PC-3 (cell line): ENCODE data around the gene APOBEC3C. TPM values are rescaled to one million over a fixed set of nuclear protein-coding genes. Genes with fewer than 3 reads are reported as not detected.

Experiments used
- ATAC-seq: fragments of 200-7000 bp; cut with Tn5 transposase; 2 replicates; pipeline ENCODE4 v1.9.1; 2020; ENCODE audit warnings: mild to moderate bottlenecking, moderate library complexity
- Bru-seq: library from RNA; stranded (reverse); fragments of 400-500 nt; gene quantifications from one replicate; lab custom pipeline; 2021; lab: Mats Ljungman, UMichigan
- BruChase-seq, 2 experiments: library from RNA; stranded (reverse); fragments of 400-500 nt; gene quantifications; one replicate each; lab custom pipeline; 2021; lab: Mats Ljungman, UMichigan
- BruUV-seq: library from RNA; stranded (reverse); fragments of 400-500 nt; replicated peaks from 2 replicates; lab custom pipeline; 2021; lab: Mats Ljungman, UMichigan
- CTCF ChIA-PET: fragments of 300-600 bp; sonication (Branson Sonifier 250); formaldehyde crosslinking; loops from one replicate; lab custom pipeline; 2022; ENCODE audit warnings: antibody characterized with exemption; lab: Charles Lee
- POLR2A ChIA-PET: fragments of 300-600 bp; sonication (Branson Sonifier 250); formaldehyde crosslinking; loops from one replicate; lab custom pipeline; 2022; ENCODE audit warnings: antibody characterized with exemption; ENCODE audit not compliant: unreplicated experiment; lab: Charles Lee
- DNase-seq: peaks from one replicate; pipeline ENCODE4 v3.0.0-alpha.2; 2015
- H2AFZ ChIP-seq: fragments of 300-600 bp; sonication (generic); 2 replicates; pipeline ENCODE4 v1.6.0; 2016; ENCODE audit warnings: antibody characterized with exemption, low read length
- H3F3A ChIP-seq: fragments of 300-600 bp; sonication (generic); one replicate; pipeline ENCODE4 v1.6.0; 2017; ENCODE audit warnings: antibody characterized with exemption, low read length, control low read depth, mild to moderate bottlenecking; ENCODE audit not compliant: unreplicated experiment
- H3K27ac ChIP-seq: fragments of 300-600 bp; sonication (generic); 2 replicates; pipeline ENCODE4 v1.5.1; 2016; ENCODE audit warnings: mild to moderate bottlenecking, low read length
- H3K27me3 ChIP-seq: fragments of 300-600 bp; sonication (generic); 2 replicates; pipeline ENCODE4 v1.6.1; 2016; ENCODE audit warnings: low read length, mixed read lengths
- H3K36me3 ChIP-seq: fragments of 300-600 bp; sonication (generic); 2 replicates; pipeline ENCODE4 v1.6.1; 2016; ENCODE audit warnings: low read depth, mixed run types, low read length, mixed read lengths
- H3K4me1 ChIP-seq: fragments of 300-600 bp; sonication (generic); 2 replicates; pipeline ENCODE4 v1.5.1; 2016; ENCODE audit warnings: low read length; ENCODE audit not compliant: insufficient read depth
- H3K4me2 ChIP-seq: fragments of 300-600 bp; sonication (generic); 2 replicates; pipeline ENCODE4 v1.6.0; 2016; ENCODE audit warnings: low read length
- H3K4me3 ChIP-seq: fragments of 300-600 bp; sonication (generic); 2 replicates; pipeline ENCODE4 v1.5.1; 2016; ENCODE audit warnings: mild to moderate bottlenecking, low read length, mixed read lengths
- H3K79me2 ChIP-seq: fragments of 300-600 bp; sonication (generic); 2 replicates; pipeline ENCODE4 v1.6.1; 2017; ENCODE audit warnings: low read length, mixed read lengths
- H3K9ac ChIP-seq: fragments of 300-600 bp; sonication (generic); 2 replicates; pipeline ENCODE4 v1.6.0; 2016; ENCODE audit warnings: mild to moderate bottlenecking, low read length
- H3K9me2 ChIP-seq: fragments of 300-600 bp; sonication (generic); replicated peaks from 2 replicates; pipeline ENCODE4 v1.6.1; 2016; ENCODE audit warnings: mixed run types, low read length, mixed read lengths
- H3K9me3 ChIP-seq: fragments of 300-600 bp; sonication (generic); 2 replicates; pipeline ENCODE4 v1.6.1; 2016; ENCODE audit warnings: low read length, mixed read lengths
- H4K20me1 ChIP-seq: fragments of 300-600 bp; sonication (generic); 2 replicates; pipeline ENCODE4 v1.6.1; 2016; ENCODE audit warnings: low read length, mixed read lengths
- CTCF ChIP-seq: fragments of 300-600 bp; sonication (generic); conservative IDR thresholded peaks from 2 replicates; pipeline ENCODE4 v1.5.1; 2017; ENCODE audit warnings: antibody characterized with exemption, low read depth, mild to moderate bottlenecking, low read length
- EZH2 ChIP-seq: fragments of 300-600 bp; sonication (generic); IDR thresholded peaks from one replicate; pipeline ENCODE4 v1.6.1; 2017; ENCODE audit warnings: antibody characterized with exemption, mild to moderate bottlenecking, low read length; ENCODE audit not compliant: unreplicated experiment
- EZH2phosphoT487 ChIP-seq: fragments of 300-600 bp; sonication (generic); IDR thresholded peaks from 2 replicates; pipeline ENCODE4 v1.6.1; 2018; ENCODE audit warnings: mild to moderate bottlenecking, antibody characterized with exemption, low read length, borderline replicate concordance
- intact Hi-C: fragments of 100-400 bp; cut with micrococcal nuclease; formaldehyde crosslinking; loops from 2 replicates; pipeline ENCODE4 v1.9.0; 2023
- long read RNA-seq: library from polyadenylated mRNA; unstranded; transcript quantifications from one replicate; pipeline ENCODE4 v2.0.0, GENCODE V29; 2021; ENCODE audit not compliant: unreplicated experiment
- total RNA-seq: library from RNA; depleted of rRNA; stranded (reverse); fragments of >200 nt; gene quantifications from 2 replicates; pipeline ENCODE4 v1.2.3, GENCODE V29; 2014; rRNA removed

The APOBEC3C gene
- total RNA-seq, result 35.5 and 37.8 TPM in 2 replicates
- Bru-seq, nascent RNA, result percentile 99 among the genes with signal in this experiment
- percentile 100 among the genes with signal in this experiment for BruChase-seq, experiment 1, labeled RNA remaining after a 6-hour chase
- percentile 100 among the genes with signal in this experiment for BruChase-seq, experiment 2, labeled RNA remaining after a 2-hour chase
- long read RNA-seq, transcript APOBEC3C-202 (3 exons, 1,056 nt), result minor isoform, 16 of 1,212 reads
- long read RNA-seq, transcript APOBEC3C-201 (4 exons, 2,818 nt), result major isoform, 893 of 1,212 reads
- long read RNA-seq, partial matches to known transcripts, result 273 of 1,212 reads
- long read RNA-seq, other reads (novel, unspliced or antisense), result 30 of 1,212 reads

DNA sequence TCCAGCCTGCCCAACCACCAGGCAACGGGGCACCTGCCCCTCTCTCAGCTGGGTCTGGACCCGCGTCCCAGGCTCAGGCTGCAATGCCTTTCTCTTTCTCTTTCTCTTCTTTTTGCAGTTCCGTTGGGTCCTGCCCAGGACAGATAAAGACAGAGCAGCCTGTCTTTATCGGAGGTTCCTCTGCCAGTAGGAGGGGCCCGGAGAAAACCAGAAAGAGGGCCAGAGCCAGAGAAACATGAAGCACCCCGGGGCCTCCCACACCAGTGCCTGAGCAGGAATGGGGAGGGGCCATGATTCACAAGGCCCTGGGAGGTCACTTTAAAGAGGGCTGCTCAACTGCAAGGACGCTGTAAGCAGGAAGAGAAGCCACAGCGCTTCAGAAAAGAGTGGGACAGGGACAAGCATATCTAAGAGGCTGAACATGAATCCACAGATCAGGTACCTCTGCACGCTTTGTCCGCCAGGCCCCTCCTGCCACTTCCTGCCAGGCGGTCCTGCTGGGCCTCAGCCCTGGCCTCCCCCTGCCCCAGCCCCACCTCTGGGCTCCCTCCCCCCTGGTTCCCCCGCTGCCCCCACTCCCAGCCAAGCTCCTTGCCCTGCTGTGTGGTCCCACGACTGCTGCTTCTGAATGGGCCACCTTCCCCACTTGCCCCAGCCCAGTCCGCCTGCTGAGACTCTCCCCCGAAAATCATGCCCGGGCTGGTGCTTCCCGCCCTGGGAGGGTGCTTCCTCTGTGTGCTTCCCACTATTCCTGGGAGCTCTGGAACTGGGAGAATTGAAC lies at the start of gene APOBEC3C:
APOBEC3C (plus strand) TSS at position 316 of the 781 bp plus-strand sequence; CDS start at position 422, 106 bp downstream.
- peak within 1 kb of the TSS; percentile 85 for H3K9ac ChIP-seq
- peak; percentile 92 for ATAC-seq
- CTCF ChIA-PET, result no interaction called here
- peaks cover 7% of the 10 kb centered on the region; the same call in 1 of the 2 replicates for H3K4me1 ChIP-seq
- no peak for TF ChIP-seq EZH2phosphoT487
- no peak for TF ChIP-seq EZH2
- TF ChIP-seq CTCF, result peak; percentile 18; the same call in 1 of the 2 replicates
- H3K4me2 ChIP-seq, result peak within 1 kb of the TSS; percentile 90
- H3K27ac ChIP-seq, result peak within 1 kb of the TSS; percentile 72
- no peaks in the 10 kb centered on the region for H3F3A ChIP-seq
- DNase-seq, result peak; percentile 85
- H3K4me3 ChIP-seq, result peak within 1 kb of the TSS; percentile 91
- 0 out of 2 replicates have a peak, but pooled peaks cover 3% of the 10 kb centered on the region for H3K36me3 ChIP-seq
- H3K9me3 ChIP-seq, result no peaks in the 10 kb centered on the region
- no peaks in the 10 kb centered on the region for H3K9me2 ChIP-seq
- no peaks in the 10 kb centered on the region for H3K27me3 ChIP-seq
- intact Hi-C loops, result loop anchor here (2.0 kb wide), 2 partner anchors 53 to 77 kb away; no protein-coding TSS in a partner anchor
- POLR2A ChIA-PET, result no interaction called here
- BruUV-seq, result no TSS peak
- peak within 1 kb of the TSS; percentile 64 for H2AFZ ChIP-seq
- H3K79me2 ChIP-seq, result peaks cover 32% of the 10 kb centered on the region
- no peaks in the 10 kb centered on the region for H4K20me1 ChIP-seq

GRCh38 chr22:38964306-38964705 lies 49.8 kb upstream of the APOBEC3C start:
- Histone ChIP-seq H3K27ac (no peak overlapping the region), H3K36me3 (no peaks in the 10 kb centered on the region), H4K20me1 (no peaks in the 10 kb centered on the region), H3K4me2 (no peak overlapping the region), H3K9me2 (no peaks in the 10 kb centered on the region), H3K9me3 (no peaks in the 10 kb centered on the region), H3K9ac (no peak overlapping the region), H3K27me3 (no peaks in the 10 kb centered on the region), H2AFZ (no peak overlapping the region), H3F3A (no peaks in the 10 kb centered on the region), H3K4me1 (no peaks in the 10 kb centered on the region), H3K4me3 (no peak overlapping the region), H3K79me2 (no peaks in the 10 kb centered on the region)
- DNase-seq (no peak), ATAC-seq (no peak)
- BruUV-seq, result no TSS peak
- POLR2A ChIA-PET, result no interaction called here
- CTCF ChIA-PET, result no interaction called here
- intact Hi-C loops, result no loop called here
- TF ChIP-seq EZH2, result no peak
- no peak for TF ChIP-seq CTCF
- TF ChIP-seq EZH2phosphoT487, result no peak
